Adrenal gland (tissue), 12 donors: ENCODE measurements around the gene XPO4. TPM values are rescaled to one million over a fixed set of nuclear protein-coding genes. Genes with fewer than 3 reads are reported as not detected.

Experiments used
- DNase-seq, 7 donors: peaks; one replicate each; pipeline ENCODE4 v3.0.0-alpha.2; 2019 to 2020
- H3K27ac ChIP-seq, 5 donors: fragments of 200-600 bp; sonication (generic) in 4 of 5; 1 replicate in 3 of 5; 2 replicates in 2 of 5; pipeline versions ENCODE4 v1.5.1 to v1.8.0; 2016 to 2020; ENCODE audit warnings: mild to moderate bottlenecking in 1 of 5
- H3K27me3 ChIP-seq: fragments of 200-600 bp; 2 replicates; pipeline ENCODE4 v1.8.0; 2021
- H3K36me3 ChIP-seq, 2 donors: fragments of 200-600 bp; replicated peaks in 1 of 2; 1 replicate in 1 of 2; 2 replicates in 1 of 2; pipeline versions ENCODE4 v1.5.1 to v1.8.0; 2018 to 2022
- H3K4me1 ChIP-seq, 2 donors: fragments of 200-600 bp; replicated peaks in 1 of 2; 1 replicate in 1 of 2; 2 replicates in 1 of 2; pipeline versions ENCODE4 v1.5.1 to v1.8.0; 2018 to 2021
- H3K4me3 ChIP-seq, 4 donors: fragments of 200-600 bp; sonication (generic) in 3 of 4; one replicate each; pipeline ENCODE4 v1.5.1; 2016 to 2018
- H3K9me3 ChIP-seq, 3 donors: fragments of 200-600 bp; sonication (generic) in 1 of 3; replicated peaks in 1 of 3; 1 replicate in 2 of 3; 2 replicates in 1 of 3; pipeline versions ENCODE4 v1.5.1 to v1.8.0; 2016 to 2021
- POLR2A ChIP-seq, 2 donors: fragments of 450-650 bp; IDR thresholded peaks; one replicate each; pipeline ENCODE4 v1.6.1; 2017; ENCODE audit warnings: antibody characterized with exemption in 2 of 2, mild to moderate bottlenecking in 2 of 2, moderate library complexity in 1 of 2
- WGBS, 4 donors: extraction: QIAGEN DNeasy Blood & Tissue Kit in 2 of 4; methylation state at CpG; one replicate each; pipeline versions ENCODE4 v1.1.5 to v1.1.7; 2013 to 2017; 5-methylcytosine and 5-hydroxymethylcytosine counted together
- intact Hi-C, 2 donors: fragments of 100-400 bp; cut with DNase I; formaldehyde crosslinking; loops; one replicate each; pipeline versions ENCODE4 v1.14.1 to v1.15.0; 2022 to 2023
- polyA plus RNA-seq, 3 donors: library from polyadenylated mRNA; stranded (reverse); fragments of 200-250 nt in 2 of 3; fragments of 350-450 nt in 1 of 3; fragmentation: Illumina TruSeq in 1 of 3; extraction: RNeasy Lipid Tissue Mini Kit (QIAGEN cat#74804) in 1 of 3; gene quantifications; one replicate each; pipeline ENCODE4 v1.2.3, GENCODE V29; 2013 to 2014
- total RNA-seq, 9 donors: library from RNA; depleted of rRNA in 4 of 9; stranded (reverse); fragments of >200 nt in 4 of 9; fragments of 120-200 nt in 1 of 9; fragmentation: NEBNext Ultra II Directional in 1 of 9; extraction: Animal tissue kit (Norgen Biotek cat#: 25700) in 1 of 9; gene quantifications; one replicate each; pipeline versions ENCODE4 v1.1.0 to v1.2.4, GENCODE V29; 2013 to 2023
- TF ChIP-seq, protein P1 (sequence below), 6 experiments: fragments of 450-650 bp in 4 of 6; fragments of 200-600 bp in 2 of 6; sonication (generic) in 1 of 6; IDR thresholded peaks; 1 replicate in 5 of 6; 2 replicates in 1 of 6; pipeline versions ENCODE4 v1.5.1 to v1.8.0; 2016 to 2021; ENCODE audit warnings: antibody characterized with exemption in 6 of 6, mild to moderate bottlenecking in 2 of 6, moderate library complexity in 1 of 6
- donor health status: healthy with polysubstance abuse.
- donor health status: Bipolar disorder and iron deficiency.
- donor health status: DM: yes; HTN: yes; CAD: no.
- donor health status: DM: no; HTN: no; CAD: no.
- donor health status: DM: no; HTN: no; CAD: no.
- donor health status: DM: yes; HTN: yes; CAD: no.

XPO4 gene
- total and polyA plus RNA-seq, 12 donors = 1.9 to 20.3 (median 11.5) TPM

DNA sequence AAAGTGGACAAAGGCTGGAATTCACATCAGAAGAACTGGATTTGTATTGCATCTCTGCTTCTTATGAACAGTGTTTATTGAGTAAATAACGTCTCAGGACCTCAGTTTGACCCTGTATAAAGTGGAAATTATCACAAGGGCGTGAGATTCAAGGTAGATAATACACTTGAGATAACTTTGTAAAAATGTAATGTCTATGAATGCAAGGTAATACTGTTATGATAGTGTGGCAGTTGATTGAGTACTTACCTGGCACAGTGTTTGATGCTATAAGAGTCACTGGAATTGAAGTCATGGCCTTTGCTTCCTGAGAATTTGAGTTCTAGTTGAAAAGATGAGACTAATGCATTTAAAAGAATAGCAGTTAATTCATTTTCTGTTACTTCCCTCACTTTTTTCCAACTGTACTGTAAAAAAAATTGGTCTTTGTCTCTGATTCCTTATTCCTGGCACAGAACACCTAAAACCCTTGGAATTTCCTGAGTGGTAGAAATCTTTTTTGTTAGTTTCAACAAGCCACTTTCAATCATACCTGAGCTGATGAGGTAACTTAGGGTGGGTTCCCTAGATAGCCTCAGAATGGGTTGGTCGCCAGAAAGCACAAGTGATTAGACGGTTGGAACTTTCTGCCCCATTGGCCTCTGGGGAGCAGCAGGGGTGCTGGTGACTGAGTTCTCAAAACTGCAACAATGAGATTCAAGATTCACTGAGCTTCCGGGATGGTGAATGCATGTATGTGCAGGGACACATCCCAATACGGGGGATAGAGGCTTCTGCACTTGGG, 6.4 kb upstream of the XPO4 start:
- H3K27ac ChIP-seq = no peak overlapping the region
- no peaks in the 10 kb centered on the region for H3K9me3 ChIP-seq
- no peaks in the 10 kb centered on the region for H3K36me3 ChIP-seq
- DNase-seq = peak in 1 of 7 donors; percentile 2
- H3K4me1 ChIP-seq = no peaks in the 10 kb centered on the region
- WGBS, 4 donors = 60 to 69% (median 64%) methylated on average over 6 of the region's 6 CpGs
- TF ChIP-seq, protein P1, sequence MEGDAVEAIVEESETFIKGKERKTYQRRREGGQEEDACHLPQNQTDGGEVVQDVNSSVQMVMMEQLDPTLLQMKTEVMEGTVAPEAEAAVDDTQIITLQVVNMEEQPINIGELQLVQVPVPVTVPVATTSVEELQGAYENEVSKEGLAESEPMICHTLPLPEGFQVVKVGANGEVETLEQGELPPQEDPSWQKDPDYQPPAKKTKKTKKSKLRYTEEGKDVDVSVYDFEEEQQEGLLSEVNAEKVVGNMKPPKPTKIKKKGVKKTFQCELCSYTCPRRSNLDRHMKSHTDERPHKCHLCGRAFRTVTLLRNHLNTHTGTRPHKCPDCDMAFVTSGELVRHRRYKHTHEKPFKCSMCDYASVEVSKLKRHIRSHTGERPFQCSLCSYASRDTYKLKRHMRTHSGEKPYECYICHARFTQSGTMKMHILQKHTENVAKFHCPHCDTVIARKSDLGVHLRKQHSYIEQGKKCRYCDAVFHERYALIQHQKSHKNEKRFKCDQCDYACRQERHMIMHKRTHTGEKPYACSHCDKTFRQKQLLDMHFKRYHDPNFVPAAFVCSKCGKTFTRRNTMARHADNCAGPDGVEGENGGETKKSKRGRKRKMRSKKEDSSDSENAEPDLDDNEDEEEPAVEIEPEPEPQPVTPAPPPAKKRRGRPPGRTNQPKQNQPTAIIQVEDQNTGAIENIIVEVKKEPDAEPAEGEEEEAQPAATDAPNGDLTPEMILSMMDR (IDR thresholded peaks at IDR 0.05) = no peak
- no peak for TF ChIP-seq POLR2A (IDR thresholded peaks at IDR 0.05)
- H3K27me3 ChIP-seq = no peaks in the 10 kb centered on the region
- intact Hi-C loops = no loop called here
- no peak overlapping the region for H3K4me3 ChIP-seq

DNA sequence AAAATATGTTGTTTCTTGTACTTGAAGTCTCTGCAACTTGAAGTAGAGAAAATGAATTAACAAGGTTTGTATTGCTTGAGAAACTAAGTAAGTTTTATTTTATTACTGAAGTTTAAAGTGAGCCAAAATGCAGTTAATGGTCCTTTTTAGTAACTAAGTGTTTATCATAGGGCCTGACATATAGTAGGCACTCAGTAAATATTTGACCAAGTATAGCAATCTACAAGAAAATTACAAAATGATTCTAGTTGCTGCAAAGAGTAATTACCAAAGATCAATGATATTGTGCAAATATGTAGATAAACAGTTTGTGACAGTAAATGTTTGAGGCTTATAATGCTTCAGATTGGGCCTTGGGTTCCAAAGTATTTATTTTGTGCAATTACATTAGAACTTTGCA, 2.4 kb upstream of the XPO4 start:
- TF ChIP-seq, protein P1 (IDR thresholded peaks at IDR 0.05) = no peak
- TF ChIP-seq POLR2A (IDR thresholded peaks at IDR 0.05) = no peak
- no peaks in the 10 kb centered on the region for H3K9me3 ChIP-seq
- intact Hi-C loops = no loop called here
- peaks cover 0 to 5% of the 10 kb centered on the region in 2 donors for H3K36me3 ChIP-seq
- DNase-seq = no peak
- H3K27me3 ChIP-seq = no peaks in the 10 kb centered on the region
- peaks cover 0 to 15% of the 10 kb centered on the region in 2 donors for H3K4me1 ChIP-seq
- no peak overlapping the region for H3K27ac ChIP-seq
- no peak overlapping the region for H3K4me3 ChIP-seq

DNA sequence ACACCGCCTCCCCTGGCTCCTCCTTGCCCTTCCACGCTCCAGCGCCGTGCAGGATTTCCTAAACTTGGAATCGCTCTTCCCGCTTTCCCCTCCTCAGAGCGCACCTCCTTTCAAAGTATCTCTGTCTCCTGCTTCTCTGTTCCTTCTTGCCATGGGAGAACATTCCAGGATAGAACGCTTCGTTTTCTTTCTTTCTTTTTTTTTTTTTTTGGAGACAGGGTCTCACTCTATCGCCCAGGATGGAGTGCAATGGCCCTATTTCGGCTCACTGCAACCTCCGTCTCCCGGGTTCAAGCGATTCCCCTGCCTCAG, 574 bp upstream of the XPO4 start:
- TF ChIP-seq, protein P1 (IDR thresholded peaks at IDR 0.05) = no peak
- TF ChIP-seq POLR2A (IDR thresholded peaks at IDR 0.05) = no peak
- intact Hi-C loops = no loop called here
- no peak for DNase-seq
- Histone ChIP-seq H3K9me3 (no peaks in the 10 kb centered on the region), H3K27me3 (no peaks in the 10 kb centered on the region), H3K27ac (peak overlapping the region in 4 of 5 donors; percentile 92 to 97 (median 94)), H3K4me1 (peaks cover 0 to 15% of the 10 kb centered on the region in 2 donors), H3K36me3 (peaks cover 0 to 7% of the 10 kb centered on the region in 2 donors), H3K4me3 (peak overlapping the region; percentile 13 to 98 (median 89))
- 16 to 26% (median 17%) methylated on average over 14 of the region's 14 CpGs for WGBS, 4 donors

DNA sequence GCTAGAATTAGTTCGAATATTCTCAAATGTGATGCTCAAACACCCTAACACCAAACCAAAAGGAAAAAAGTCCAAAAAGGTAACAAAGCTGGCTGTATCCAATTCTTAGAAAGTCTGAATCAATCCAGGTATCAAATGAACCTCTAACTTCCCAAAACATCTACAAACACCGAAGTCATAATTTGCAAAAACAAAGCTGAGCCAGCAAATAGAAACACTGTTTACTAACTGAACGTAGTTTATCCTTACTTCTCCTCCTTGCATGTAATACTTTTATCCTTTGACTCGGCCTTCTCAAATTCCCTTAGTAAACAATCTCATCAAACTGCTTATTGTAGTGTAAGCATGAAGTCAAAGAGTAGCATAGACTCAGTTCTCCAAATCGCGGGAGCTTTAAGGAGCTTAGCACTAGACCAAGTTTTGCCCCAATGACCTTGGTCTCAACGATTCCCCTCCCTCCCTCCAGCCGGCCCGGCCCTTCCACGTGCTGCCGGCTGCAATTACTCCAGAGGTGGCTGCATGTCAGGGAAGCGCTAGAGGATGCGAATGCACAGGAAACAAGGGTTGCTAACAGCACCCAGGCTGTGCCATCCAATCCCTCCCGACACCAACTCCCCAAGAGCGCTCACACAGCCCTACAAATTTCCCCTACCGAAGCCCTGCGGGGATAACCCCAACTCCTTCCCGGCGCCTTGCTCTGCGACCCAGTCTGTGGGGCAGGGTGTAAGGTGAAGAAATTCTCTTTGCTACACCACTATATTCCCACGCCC, 693 bp downstream of the XPO4 start:
- Histone ChIP-seq H3K9me3 (no peaks in the 10 kb centered on the region), H3K4me1 (peaks cover 0 to 15% of the 10 kb centered on the region in 2 donors), H3K27ac (peak overlapping the region; percentile 42 to 97 (median 94)), H3K4me3 (peak overlapping the region; percentile 89 to 98 (median 96)), H3K27me3 (no peaks in the 10 kb centered on the region), H3K36me3 (peaks cover 0 to 7% of the 10 kb centered on the region in 2 donors)
- 3 to 4% (median 4%) methylated on average over 11 to 21 of the region's 21 CpGs for WGBS, 4 donors
- peak; percentile 43 to 65 (median 56) for DNase-seq
- TF ChIP-seq, protein P1 (IDR thresholded peaks at IDR 0.05) = no peak
- TF ChIP-seq POLR2A (IDR thresholded peaks at IDR 0.05) = no peak
- intact Hi-C loops = no loop called here
